SU-DHL-6 (cell line): ENCODE results near the gene AGTPBP1.

Experiments
- H2AFZ ChIP-seq: fragments of 200-600 bp; sonication (generic); 2 replicates; pipeline ENCODE4 v1.6.1; 2014; ENCODE audit warnings: low read depth, mild to moderate bottlenecking, moderate library complexity, mixed read lengths, antibody characterized with exemption, low read length; ENCODE audit not compliant: severe bottlenecking
- H3F3A ChIP-seq: fragments of 200-600 bp; shearing (Covaris generic); 2 replicates; pipeline ENCODE4 v1.6.0; 2016; ENCODE audit warnings: antibody characterized with exemption, mild to moderate bottlenecking; ENCODE audit not compliant: insufficient read depth
- H3K27ac ChIP-seq: fragments of 200-600 bp; sonication (generic); 2 replicates; pipeline ENCODE4 v1.5.1; 2016; ENCODE audit warnings: low read depth, mild to moderate bottlenecking, low read length, moderate library complexity, mixed read lengths
- H3K27me3 ChIP-seq: fragments of 200-600 bp; sonication (generic), shearing (Covaris generic); 2 replicates; pipeline ENCODE4 v1.6.0; 2014; ENCODE audit warnings: mild to moderate bottlenecking, low read length
- H3K36me3 ChIP-seq: fragments of 200-600 bp; sonication (generic); 2 replicates; pipeline ENCODE4 v1.6.1; 2014; ENCODE audit warnings: mild to moderate bottlenecking, low read length, mixed read lengths
- H3K4me2 ChIP-seq: fragments of 300-600, 200-600 bp; shearing (Covaris generic), sonication (generic); 2 replicates; pipeline ENCODE4 v1.6.0; 2014; ENCODE audit warnings: low read length, low read depth, mild to moderate bottlenecking; ENCODE audit not compliant: poor library complexity, severe bottlenecking
- H3K4me3 ChIP-seq: fragments of 200-600 bp; sonication (generic); 2 replicates; pipeline ENCODE4 v1.5.1; 2014; ENCODE audit warnings: antibody characterized with exemption, low read length, mild to moderate bottlenecking, mixed read lengths; ENCODE audit not compliant: insufficient read depth, poor library complexity, severe bottlenecking
- H3K79me2 ChIP-seq: fragments of 200-600 bp; sonication (generic); 2 replicates; pipeline ENCODE4 v1.6.1; 2014; ENCODE audit warnings: mild to moderate bottlenecking, low read length, moderate library complexity; ENCODE audit not compliant: insufficient read depth
- H3K9ac ChIP-seq: fragments of 200-600 bp; sonication (generic); 2 replicates; pipeline ENCODE4 v1.7.0; 2014; ENCODE audit warnings: mild to moderate bottlenecking, low read length
- H3K9me2 ChIP-seq: fragments of 200-600 bp; sonication (generic); replicated peaks from 2 replicates; pipeline ENCODE4 v1.6.1; 2014; ENCODE audit warnings: low read length; ENCODE audit not compliant: insufficient read depth
- H3K9me3 ChIP-seq: fragments of 200-600 bp; sonication (generic); 2 replicates; pipeline ENCODE4 v1.6.1; 2014; ENCODE audit warnings: low read length, mixed read lengths; ENCODE audit not compliant: insufficient read depth
- H4K20me1 ChIP-seq: fragments of 200-600 bp; sonication (generic); 2 replicates; pipeline ENCODE4 v1.6.1; 2014; ENCODE audit warnings: low read depth, mild to moderate bottlenecking, antibody characterized with exemption, low read length, moderate library complexity, mixed read lengths
- CTCF ChIP-seq: fragments of 200-600 bp; sonication (generic); IDR thresholded peaks from one replicate; pipeline ENCODE4 v1.5.1; 2017; ENCODE audit warnings: antibody characterized with exemption, mild to moderate bottlenecking, low read length, moderate library complexity; ENCODE audit not compliant: insufficient read depth, poor library complexity, severe bottlenecking
- EZH2phosphoT487 ChIP-seq: fragments of 200-600 bp; sonication (generic), shearing (Covaris generic); conservative IDR thresholded peaks from 2 replicates; pipeline ENCODE4 v1.6.1; 2018; ENCODE audit warnings: mild to moderate bottlenecking, antibody characterized with exemption, low read length, moderate library complexity, mixed read lengths

Gene AGTPBP1

GRCh38 chr9:85528607-85529006, 213.1 kb downstream of the AGTPBP1 start:
- TF ChIP-seq CTCF: no peak
- TF ChIP-seq EZH2phosphoT487: no peak
- H3K79me2 ChIP-seq: no peaks in the 10 kb centered on the region
- no peak overlapping the region for H3K4me3 ChIP-seq
- H3K9me3 ChIP-seq: no peaks in the 10 kb centered on the region
- no peak overlapping the region for H3K9ac ChIP-seq
- H3K27ac ChIP-seq: no peak overlapping the region
- no peaks in the 10 kb centered on the region for H3K36me3 ChIP-seq
- H3K4me2 ChIP-seq: no peak overlapping the region
- no peaks in the 10 kb centered on the region for H3F3A ChIP-seq
- H4K20me1 ChIP-seq: no peaks in the 10 kb centered on the region
- H3K27me3 ChIP-seq: no peaks in the 10 kb centered on the region
- no peaks in the 10 kb centered on the region for H3K9me2 ChIP-seq
- no peak overlapping the region for H2AFZ ChIP-seq

- no peak overlapping the region for H3K4me2 ChIP-seq
- H3K27ac ChIP-seq: no peak overlapping the region
- TF ChIP-seq CTCF (no peak), EZH2phosphoT487 (no peak)
- no peaks in the 10 kb centered on the region for H3K79me2 ChIP-seq
- no peaks in the 10 kb centered on the region for H3K9me3 ChIP-seq
- H3K4me3 ChIP-seq: no peak overlapping the region
- H4K20me1 ChIP-seq: no peaks in the 10 kb centered on the region
- H3K27me3 ChIP-seq: no peaks in the 10 kb centered on the region
- no peak overlapping the region for H3K9ac ChIP-seq
- no peaks in the 10 kb centered on the region for H3K36me3 ChIP-seq
- no peak overlapping the region for H2AFZ ChIP-seq
- no peaks in the 10 kb centered on the region for H3K9me2 ChIP-seq
- no peaks in the 10 kb centered on the region for H3F3A ChIP-seq
These were observed 213.6 kb downstream of the AGTPBP1 start for GRCh38 chr9:85528142-85528541.

GRCh38 chr9:85527331-85528020, 214.3 kb downstream of the AGTPBP1 start:
- Histone ChIP-seq H3K27ac (no peak overlapping the region), H4K20me1 (no peaks in the 10 kb centered on the region), H3K9me3 (no peaks in the 10 kb centered on the region), H3K4me2 (no peak overlapping the region), H3K79me2 (no peaks in the 10 kb centered on the region), H2AFZ (no peak overlapping the region), H3K9ac (no peak overlapping the region), H3K9me2 (no peaks in the 10 kb centered on the region), H3F3A (no peaks in the 10 kb centered on the region), H3K27me3 (no peaks in the 10 kb centered on the region), H3K4me3 (no peak overlapping the region), H3K36me3 (no peaks in the 10 kb centered on the region)
- TF ChIP-seq EZH2phosphoT487: no peak

GRCh38 chr9:85524531-85524930, 217.2 kb downstream of the AGTPBP1 start:
- Histone ChIP-seq H3K27ac (no peak overlapping the region), H3F3A (no peaks in the 10 kb centered on the region), H3K9me3 (no peaks in the 10 kb centered on the region), H3K4me3 (no peak overlapping the region), H3K27me3 (no peaks in the 10 kb centered on the region), H3K36me3 (no peaks in the 10 kb centered on the region), H2AFZ (no peak overlapping the region), H3K9ac (no peak overlapping the region), H3K4me2 (no peak overlapping the region), H3K9me2 (no peaks in the 10 kb centered on the region), H3K79me2 (no peaks in the 10 kb centered on the region), H4K20me1 (no peaks in the 10 kb centered on the region)
- TF ChIP-seq CTCF (no peak), EZH2phosphoT487 (no peak)
